ENCODE measurements around the gene ANTXR1. TPM values are rescaled to one million over a fixed set of nuclear protein-coding genes. Genes with fewer than 3 reads are reported as not detected.

The ANTXR1 gene
- total RNA-seq, 2 donors from 2014 or later, result 146 to 147 TPM

GRCh38 chr2:69060938-69061501 lies 48.0 kb downstream of the ANTXR1 start:
- no peak for DNase-seq (ENCODE audit: low spot score)
- intact Hi-C loops (cut with DNase I), result no loop called here

- no peak for DNase-seq (ENCODE audit: low spot score)
- intact Hi-C loops (cut with DNase I), result no loop called here
These were observed 48.5 kb downstream of the ANTXR1 start for GRCh38 chr2:69061525-69061924.

- no peak for DNase-seq (ENCODE audit: low spot score)
- intact Hi-C loops (cut with DNase I), result no loop called here
These were observed 49.5 kb downstream of the ANTXR1 start for GRCh38 chr2:69062307-69062962.

- no peak for DNase-seq (ENCODE audit: low spot score)
- intact Hi-C loops (cut with DNase I), result no loop called here
These were observed 52.9 kb downstream of the ANTXR1 start for GRCh38 chr2:69065735-69066336.

- intact Hi-C loops (cut with DNase I), result no loop called here
- DNase-seq (ENCODE audit: low spot score), result no peak
These were observed 54.1 kb downstream of the ANTXR1 start for GRCh38 chr2:69067026-69067630.

- intact Hi-C loops (cut with DNase I), result no loop called here
- no peak for DNase-seq (ENCODE audit: low spot score)
These were observed 54.9 kb downstream of the ANTXR1 start for GRCh38 chr2:69067866-69068265.

GRCh38 chr2:69070969-69071368 lies 58.0 kb downstream of the ANTXR1 start:
- intact Hi-C loops (cut with DNase I), result loop anchor here in 1 of 2 donors (10.0 kb wide), 1 partner anchor 94 kb away; no protein-coding TSS in a partner anchor
- DNase-seq (ENCODE audit: low spot score), result no peak

- intact Hi-C loops (cut with DNase I), result loop anchor here in 1 of 2 donors (10.0 kb wide), 1 partner anchor 91 kb away; no protein-coding TSS in a partner anchor
- DNase-seq (ENCODE audit: low spot score), result no peak
These were observed 61.1 kb downstream of the ANTXR1 start for GRCh38 chr2:69073928-69074570.

GRCh38 chr2:69074918-69075317 lies 61.9 kb downstream of the ANTXR1 start:
- intact Hi-C loops (cut with DNase I), result loop anchor here in 1 of 2 donors (10.0 kb wide), 1 partner anchor 90 kb away; no protein-coding TSS in a partner anchor
- DNase-seq (ENCODE audit: low spot score), result no peak

- intact Hi-C loops (cut with DNase I), result loop anchor here in 1 of 2 donors (10.0 kb wide), 1 partner anchor 89 kb away; no protein-coding TSS in a partner anchor
These were observed 62.5 kb downstream of the ANTXR1 start for GRCh38 chr2:69075486-69075885.

GRCh38 chr2:69076601-69077000 lies 63.6 kb downstream of the ANTXR1 start:
- DNase-seq (ENCODE audit: low spot score), result no peak
- intact Hi-C loops (cut with DNase I), result loop anchor here in 1 of 2 donors (10.0 kb wide), 1 partner anchor 88 kb away; no protein-coding TSS in a partner anchor

More at GRCh38 chr2:69075486-69075885, 62.5 kb downstream of the ANTXR1 start:
- no peak for DNase-seq (ENCODE audit: low spot score)

- intact Hi-C loops (cut with DNase I), result loop anchor here in 1 of 2 donors (10.0 kb wide), 1 partner anchor 87 kb away; no protein-coding TSS in a partner anchor
- DNase-seq (ENCODE audit: low spot score), result no peak
These were observed 64.4 kb downstream of the ANTXR1 start for GRCh38 chr2:69077252-69077950.

GRCh38 chr2:69080071-69080470 lies 67.1 kb downstream of the ANTXR1 start:
- no peak for DNase-seq (ENCODE audit: low spot score)
- intact Hi-C loops (cut with DNase I), result no loop called here

- DNase-seq (ENCODE audit: low spot score), result no peak
- intact Hi-C loops (cut with DNase I), result no loop called here
These were observed 68.1 kb downstream of the ANTXR1 start for GRCh38 chr2:69081001-69081580.

- intact Hi-C loops (cut with DNase I), result no loop called here
- DNase-seq (ENCODE audit: low spot score), result no peak
These were observed 68.8 kb downstream of the ANTXR1 start for GRCh38 chr2:69081757-69082156.

GRCh38 chr2:69082430-69082997 lies 69.5 kb downstream of the ANTXR1 start:
- intact Hi-C loops (cut with DNase I), result no loop called here
- no peak for DNase-seq (ENCODE audit: low spot score)

GRCh38 chr2:69083235-69083748 lies 70.3 kb downstream of the ANTXR1 start:
- intact Hi-C loops (cut with DNase I), result no loop called here
- DNase-seq (ENCODE audit: low spot score), result no peak

GRCh38 chr2:69084492-69084891 lies 71.5 kb downstream of the ANTXR1 start:
- intact Hi-C loops (cut with DNase I), result no loop called here
- no peak for DNase-seq (ENCODE audit: low spot score)

Measured in posterior vena cava (tissue), 2 donors.